Ovary (tissue), 3 donors: ENCODE results near the gene CDC42EP4.

Experiments
- CTCF ChIP-seq, 3 donors: fragments of 450-650 bp in 2 of 3; fragments of 200-600 bp in 1 of 3; IDR thresholded peaks; one replicate each; pipeline versions ENCODE4 v1.5.1 to v1.8.0; 2016 to 2022; ENCODE audit warnings: antibody characterized with exemption in 3 of 3, mild to moderate bottlenecking in 1 of 3
- POLR2A ChIP-seq: fragments of 450-650 bp; IDR thresholded peaks from one replicate; pipeline ENCODE4 v1.6.1; 2017; ENCODE audit warnings: antibody characterized with exemption, mild to moderate bottlenecking, moderate library complexity
- donor health status: DM: no; HTN: no; CAD: no.

- no peak for TF ChIP-seq CTCF (IDR thresholded peaks at IDR 0.05)
- no peak for TF ChIP-seq POLR2A
These were observed 62.1 kb downstream of the CDC42EP4 start for GRCh38 chr17:73249700-73250099.
